Transverse colon (tissue), 4 donors: ENCODE measurements around the gene SULT1B1.

Experiments used
- CTCF ChIP-seq, 5 experiments: fragments of 200-600 bp in 3 of 5; fragments of 450-650 bp in 2 of 5; sonication (generic) in 3 of 5; IDR thresholded peaks; 1 replicate in 2 of 5; 2 replicates in 3 of 5; pipeline ENCODE4 v1.5.1; 2016 to 2017; ENCODE audit warnings: antibody characterized with exemption in 5 of 5, inconsistent platforms in 3 of 5, mild to moderate bottlenecking in 2 of 5, moderate library complexity in 1 of 5
- EP300 ChIP-seq: sonication (generic); formaldehyde crosslinking; IDR thresholded peaks from one replicate; pipeline ENCODE4 v1.6.1; 2017; ENCODE audit warnings: antibody characterized with exemption, low read depth
- POLR2A ChIP-seq: fragments of 450-650 bp; IDR thresholded peaks from one replicate; pipeline ENCODE4 v1.6.1; 2016; ENCODE audit warnings: antibody characterized with exemption, mild to moderate bottlenecking, moderate library complexity
- POLR2AphosphoS5 ChIP-seq, 3 donors: sonication (generic); formaldehyde crosslinking; IDR thresholded peaks; one replicate each; pipeline ENCODE4 v1.6.1; 2016; ENCODE audit warnings: antibody characterized with exemption in 3 of 3

GRCh38 chr4:69710580-69710979 lies 49.8 kb downstream of the SULT1B1 start:
- TF ChIP-seq POLR2A (no peak), CTCF (IDR thresholded peaks at IDR 0.05) (no peak), EP300 (no peak), POLR2AphosphoS5 (IDR thresholded peaks at IDR 0.05) (no peak)
